PC-3 (cell line): ENCODE results near the gene MAP3K21. TPM values are rescaled to one million over a fixed set of nuclear protein-coding genes. Genes with fewer than 3 reads are reported as not detected.

ENCODE experiments used
- ATAC-seq: fragments of 200-7000 bp; cut with Tn5 transposase; 2 replicates; pipeline ENCODE4 v1.9.1; 2020; ENCODE audit warnings: mild to moderate bottlenecking, moderate library complexity
- BruUV-seq: library from RNA; stranded (reverse); fragments of 400-500 nt; replicated peaks from 2 replicates; lab custom pipeline; 2021; lab: Mats Ljungman, UMichigan
- CTCF ChIA-PET: fragments of 300-600 bp; sonication (Branson Sonifier 250); formaldehyde crosslinking; loops from one replicate; lab custom pipeline; 2022; ENCODE audit warnings: antibody characterized with exemption; lab: Charles Lee
- POLR2A ChIA-PET: fragments of 300-600 bp; sonication (Branson Sonifier 250); formaldehyde crosslinking; loops from one replicate; lab custom pipeline; 2022; ENCODE audit warnings: antibody characterized with exemption; ENCODE audit not compliant: unreplicated experiment; lab: Charles Lee
- DNase-seq: peaks from one replicate; pipeline ENCODE4 v3.0.0-alpha.2; 2015
- H2AFZ ChIP-seq: fragments of 300-600 bp; sonication (generic); 2 replicates; pipeline ENCODE4 v1.6.0; 2016; ENCODE audit warnings: antibody characterized with exemption, low read length
- H3F3A ChIP-seq: fragments of 300-600 bp; sonication (generic); one replicate; pipeline ENCODE4 v1.6.0; 2017; ENCODE audit warnings: antibody characterized with exemption, low read length, control low read depth, mild to moderate bottlenecking; ENCODE audit not compliant: unreplicated experiment
- H3K27ac ChIP-seq: fragments of 300-600 bp; sonication (generic); 2 replicates; pipeline ENCODE4 v1.5.1; 2016; ENCODE audit warnings: mild to moderate bottlenecking, low read length
- H3K27me3 ChIP-seq: fragments of 300-600 bp; sonication (generic); 2 replicates; pipeline ENCODE4 v1.6.1; 2016; ENCODE audit warnings: low read length, mixed read lengths
- H3K36me3 ChIP-seq: fragments of 300-600 bp; sonication (generic); 2 replicates; pipeline ENCODE4 v1.6.1; 2016; ENCODE audit warnings: low read depth, mixed run types, low read length, mixed read lengths
- H3K4me1 ChIP-seq: fragments of 300-600 bp; sonication (generic); 2 replicates; pipeline ENCODE4 v1.5.1; 2016; ENCODE audit warnings: low read length; ENCODE audit not compliant: insufficient read depth
- H3K4me2 ChIP-seq: fragments of 300-600 bp; sonication (generic); 2 replicates; pipeline ENCODE4 v1.6.0; 2016; ENCODE audit warnings: low read length
- H3K4me3 ChIP-seq: fragments of 300-600 bp; sonication (generic); 2 replicates; pipeline ENCODE4 v1.5.1; 2016; ENCODE audit warnings: mild to moderate bottlenecking, low read length, mixed read lengths
- H3K79me2 ChIP-seq: fragments of 300-600 bp; sonication (generic); 2 replicates; pipeline ENCODE4 v1.6.1; 2017; ENCODE audit warnings: low read length, mixed read lengths
- H3K9ac ChIP-seq: fragments of 300-600 bp; sonication (generic); 2 replicates; pipeline ENCODE4 v1.6.0; 2016; ENCODE audit warnings: mild to moderate bottlenecking, low read length
- H3K9me2 ChIP-seq: fragments of 300-600 bp; sonication (generic); replicated peaks from 2 replicates; pipeline ENCODE4 v1.6.1; 2016; ENCODE audit warnings: mixed run types, low read length, mixed read lengths
- H3K9me3 ChIP-seq: fragments of 300-600 bp; sonication (generic); 2 replicates; pipeline ENCODE4 v1.6.1; 2016; ENCODE audit warnings: low read length, mixed read lengths
- H4K20me1 ChIP-seq: fragments of 300-600 bp; sonication (generic); 2 replicates; pipeline ENCODE4 v1.6.1; 2016; ENCODE audit warnings: low read length, mixed read lengths
- CTCF ChIP-seq: fragments of 300-600 bp; sonication (generic); conservative IDR thresholded peaks from 2 replicates; pipeline ENCODE4 v1.5.1; 2017; ENCODE audit warnings: antibody characterized with exemption, low read depth, mild to moderate bottlenecking, low read length
- EZH2 ChIP-seq: fragments of 300-600 bp; sonication (generic); IDR thresholded peaks from one replicate; pipeline ENCODE4 v1.6.1; 2017; ENCODE audit warnings: antibody characterized with exemption, mild to moderate bottlenecking, low read length; ENCODE audit not compliant: unreplicated experiment
- EZH2phosphoT487 ChIP-seq: fragments of 300-600 bp; sonication (generic); IDR thresholded peaks from 2 replicates; pipeline ENCODE4 v1.6.1; 2018; ENCODE audit warnings: mild to moderate bottlenecking, antibody characterized with exemption, low read length, borderline replicate concordance
- intact Hi-C: fragments of 100-400 bp; cut with micrococcal nuclease; formaldehyde crosslinking; loops from 2 replicates; pipeline ENCODE4 v1.9.0; 2023
- total RNA-seq: library from RNA; depleted of rRNA; stranded (reverse); fragments of >200 nt; gene quantifications from 2 replicates; pipeline ENCODE4 v1.2.3, GENCODE V29; 2014

Gene MAP3K21
- total RNA-seq, 1 experiment from 2014 or later: 13.7 TPM

DNA sequence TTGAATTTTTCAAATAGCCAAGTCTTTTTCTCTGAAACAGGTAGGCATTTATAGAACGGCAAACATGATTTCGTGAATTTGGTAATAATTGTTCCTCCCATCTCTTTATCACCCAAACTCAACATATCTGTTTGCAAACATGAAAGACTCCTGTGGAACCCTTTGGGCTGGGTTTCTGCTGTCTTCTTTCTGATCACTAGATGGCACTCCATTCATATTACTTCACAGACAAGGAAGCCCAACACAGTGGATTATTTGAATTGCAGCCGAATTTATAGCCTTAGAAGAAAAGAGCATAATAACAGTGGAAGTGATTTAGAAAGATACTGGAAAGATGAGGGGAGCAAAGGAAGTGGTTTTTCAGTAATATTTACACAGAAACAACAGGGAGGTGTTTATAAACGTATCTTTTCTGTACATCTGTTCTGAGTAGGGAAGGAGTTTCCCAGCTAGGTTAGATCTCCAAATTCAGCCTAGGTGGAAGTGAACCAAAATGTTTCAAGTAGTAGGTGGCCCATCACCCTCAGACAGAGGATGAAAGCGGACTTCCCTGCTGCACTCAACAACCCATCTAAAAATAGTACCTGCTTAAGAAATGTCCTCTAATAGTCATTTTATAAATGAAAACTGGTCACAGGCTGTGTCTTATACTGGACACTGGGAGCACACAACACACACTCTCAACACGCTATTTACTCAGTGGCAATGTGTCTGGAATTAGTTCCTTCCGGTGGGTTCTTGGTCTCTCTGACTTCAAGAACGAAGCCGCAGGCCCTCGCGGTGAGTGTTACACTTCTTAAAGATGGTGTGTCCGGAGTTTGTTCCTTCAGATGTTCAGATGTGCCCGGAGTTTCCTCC is 67.6 kb downstream of the MAP3K21 start:
- no peak overlapping the region for H2AFZ ChIP-seq
- ChIA-PET POLR2A (no interaction called here), CTCF (interaction anchor here (0.7 kb wide), 1 partner anchor 514 kb away, joined by 3 read pairs; no protein-coding TSS in a partner anchor)
- no peaks in the 10 kb centered on the region for H3K9me2 ChIP-seq
- H3K79me2 ChIP-seq: no peaks in the 10 kb centered on the region
- intact Hi-C loops: loop anchor here (1.0 to 5.0 kb wide), 6 partner anchors 29 to 714 kb away; no protein-coding TSS in a partner anchor
- TF ChIP-seq EZH2: no peak
- peak; percentile 98 for TF ChIP-seq CTCF
- no peak for TF ChIP-seq EZH2phosphoT487
- peak; percentile 90 for DNase-seq
- H3K9ac ChIP-seq: no peak overlapping the region
- H3K36me3 ChIP-seq: no peaks in the 10 kb centered on the region
- H3K27ac ChIP-seq: no peak overlapping the region
- H3F3A ChIP-seq: no peaks in the 10 kb centered on the region
- H3K4me2 ChIP-seq: peak overlapping the region; percentile 15; the same call in 1 of the 2 replicates
- 0 out of 2 replicates have a peak, but pooled peaks cover 3% of the 10 kb centered on the region for H3K4me1 ChIP-seq
- H3K27me3 ChIP-seq: no peaks in the 10 kb centered on the region
- peak; percentile 97 for ATAC-seq
- no peak overlapping the region for H3K4me3 ChIP-seq
- H3K9me3 ChIP-seq: no peaks in the 10 kb centered on the region
- no peaks in the 10 kb centered on the region for H4K20me1 ChIP-seq
- no TSS peak for BruUV-seq

DNA sequence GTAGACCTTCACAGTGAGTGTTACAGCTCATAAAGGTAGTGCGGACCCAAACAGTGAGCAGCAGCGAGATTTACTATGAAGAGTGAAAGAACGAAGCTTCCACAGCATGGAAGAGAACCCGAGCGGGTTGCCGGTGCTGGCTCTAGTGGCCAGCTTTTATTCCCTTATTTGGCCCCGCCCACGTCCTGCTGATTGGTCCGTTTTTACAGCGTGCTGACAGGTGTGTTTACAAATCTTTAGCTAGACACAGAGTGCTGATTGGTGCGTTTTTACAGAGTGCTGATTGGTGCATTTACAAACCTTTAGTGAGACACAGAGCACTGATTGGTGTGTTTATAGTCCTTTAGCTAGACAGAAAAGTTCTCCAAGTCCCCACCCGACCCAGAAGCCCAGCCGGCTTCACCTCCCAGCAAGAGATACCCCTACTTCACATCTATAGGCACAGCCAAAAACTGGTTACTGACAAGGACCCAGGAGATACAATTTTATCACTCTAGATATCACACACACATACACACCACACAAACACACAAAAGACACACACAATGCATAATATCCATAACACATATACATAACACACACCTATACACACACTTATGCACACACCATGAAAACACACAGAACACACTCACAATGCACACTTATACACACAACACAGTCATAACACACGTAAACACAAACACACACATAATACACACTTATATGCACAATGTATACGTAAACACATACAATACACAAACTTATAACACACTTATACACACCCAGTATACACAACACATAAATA is 68.5 kb downstream of the MAP3K21 start:
- no peaks in the 10 kb centered on the region for H3K9me2 ChIP-seq
- no peaks in the 10 kb centered on the region for H3K36me3 ChIP-seq
- H3K9ac ChIP-seq: no peak overlapping the region
- CTCF ChIA-PET: interaction anchor here (0.7 kb wide), 1 partner anchor 513 kb away, joined by 3 read pairs; no protein-coding TSS in a partner anchor
- H3K4me2 ChIP-seq: no peak overlapping the region
- no peaks in the 10 kb centered on the region for H3K27me3 ChIP-seq
- H3K27ac ChIP-seq: no peak overlapping the region
- H3K9me3 ChIP-seq: no peaks in the 10 kb centered on the region
- intact Hi-C loops: loop anchor here (1.0 to 5.0 kb wide), 6 partner anchors 28 to 713 kb away; no protein-coding TSS in a partner anchor
- DNase-seq: no peak
- no peaks in the 10 kb centered on the region for H3K79me2 ChIP-seq
- TF ChIP-seq EZH2phosphoT487 (no peak), EZH2 (no peak), CTCF (no peak)
- H3K4me3 ChIP-seq: no peak overlapping the region
- H4K20me1 ChIP-seq: no peaks in the 10 kb centered on the region
- BruUV-seq: no TSS peak
- 0 out of 2 replicates have a peak, but pooled peaks cover 3% of the 10 kb centered on the region for H3K4me1 ChIP-seq
- POLR2A ChIA-PET: no interaction called here
- no peak for ATAC-seq
- H2AFZ ChIP-seq: no peak overlapping the region
- no peaks in the 10 kb centered on the region for H3F3A ChIP-seq
